ENCODE data around the gene PIEZO1.

DNA sequence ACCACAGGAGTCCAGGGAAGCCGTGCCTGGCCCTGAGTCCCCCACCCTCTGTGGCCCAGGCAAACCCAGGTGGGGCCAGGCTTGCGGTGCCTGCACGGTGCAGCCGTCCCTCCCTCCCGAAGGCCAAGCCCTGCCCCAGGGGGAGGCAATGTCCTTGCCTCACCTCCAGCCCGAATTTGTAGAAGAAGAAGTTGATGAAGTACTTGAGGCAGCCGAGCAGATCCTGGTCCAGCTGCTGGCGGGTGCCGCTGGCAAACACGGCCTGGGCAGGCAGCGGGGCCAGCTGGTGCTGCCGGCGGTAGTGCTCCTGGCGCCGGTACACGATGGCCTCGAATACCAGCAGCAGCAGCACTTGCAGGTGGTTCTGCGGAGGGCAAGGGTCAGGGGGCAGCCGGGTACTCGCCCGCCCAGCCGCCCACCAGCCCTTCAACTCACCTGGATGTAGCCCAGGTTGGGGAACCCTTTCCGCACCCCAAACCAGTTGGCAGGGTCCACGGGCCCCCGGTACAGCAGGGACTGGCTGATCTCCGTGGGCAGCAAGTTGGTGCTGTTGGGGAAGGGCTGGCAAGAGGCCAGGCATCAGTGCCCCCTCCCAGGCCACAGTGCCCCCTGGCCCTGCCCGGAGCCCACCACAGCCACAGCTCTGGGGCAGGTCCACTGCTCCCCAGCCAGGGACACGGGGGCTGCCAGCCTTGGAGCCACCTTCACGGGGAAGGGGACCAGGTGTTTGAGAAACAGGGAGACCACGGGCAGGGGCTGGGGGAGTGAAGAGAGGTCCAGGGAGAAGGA, 52.7 kb downstream of the PIEZO1 start:
- TF ChIP-seq, protein P1, sequence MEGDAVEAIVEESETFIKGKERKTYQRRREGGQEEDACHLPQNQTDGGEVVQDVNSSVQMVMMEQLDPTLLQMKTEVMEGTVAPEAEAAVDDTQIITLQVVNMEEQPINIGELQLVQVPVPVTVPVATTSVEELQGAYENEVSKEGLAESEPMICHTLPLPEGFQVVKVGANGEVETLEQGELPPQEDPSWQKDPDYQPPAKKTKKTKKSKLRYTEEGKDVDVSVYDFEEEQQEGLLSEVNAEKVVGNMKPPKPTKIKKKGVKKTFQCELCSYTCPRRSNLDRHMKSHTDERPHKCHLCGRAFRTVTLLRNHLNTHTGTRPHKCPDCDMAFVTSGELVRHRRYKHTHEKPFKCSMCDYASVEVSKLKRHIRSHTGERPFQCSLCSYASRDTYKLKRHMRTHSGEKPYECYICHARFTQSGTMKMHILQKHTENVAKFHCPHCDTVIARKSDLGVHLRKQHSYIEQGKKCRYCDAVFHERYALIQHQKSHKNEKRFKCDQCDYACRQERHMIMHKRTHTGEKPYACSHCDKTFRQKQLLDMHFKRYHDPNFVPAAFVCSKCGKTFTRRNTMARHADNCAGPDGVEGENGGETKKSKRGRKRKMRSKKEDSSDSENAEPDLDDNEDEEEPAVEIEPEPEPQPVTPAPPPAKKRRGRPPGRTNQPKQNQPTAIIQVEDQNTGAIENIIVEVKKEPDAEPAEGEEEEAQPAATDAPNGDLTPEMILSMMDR (IDR thresholded peaks at IDR 0.05): no peak
- TF ChIP-seq POLR2A (IDR thresholded peaks at IDR 0.05; ENCODE audit: low read length) (no peak), RCOR1 (IDR thresholded peaks at IDR 0.05; ENCODE audit: low read depth, low read length) (no peak), TFCP2L1 (CRISPR knock-in tag; IDR thresholded peaks at IDR 0.05) (no peak), USF2 (IDR thresholded peaks at IDR 0.05) (no peak), ZNF302 (CRISPR knock-in tag; IDR thresholded peaks at IDR 0.05) (no peak), MAFK (IDR thresholded peaks at IDR 0.05; ENCODE audit: partially characterized antibody) (no peak), CEBPB (IDR thresholded peaks at IDR 0.05) (no peak), E2F6 (IDR thresholded peaks at IDR 0.05; ENCODE audit: borderline replicate concordance, low read depth) (no peak), PHF8 (IDR thresholded peaks at IDR 0.05; ENCODE audit: borderline replicate concordance, low read depth) (no peak), KDM1A (IDR thresholded peaks at IDR 0.05; ENCODE audit: low read depth) (no peak)
